Measurements from ENCODE around the gene ACOXL.

ACOXL gene

DNA sequence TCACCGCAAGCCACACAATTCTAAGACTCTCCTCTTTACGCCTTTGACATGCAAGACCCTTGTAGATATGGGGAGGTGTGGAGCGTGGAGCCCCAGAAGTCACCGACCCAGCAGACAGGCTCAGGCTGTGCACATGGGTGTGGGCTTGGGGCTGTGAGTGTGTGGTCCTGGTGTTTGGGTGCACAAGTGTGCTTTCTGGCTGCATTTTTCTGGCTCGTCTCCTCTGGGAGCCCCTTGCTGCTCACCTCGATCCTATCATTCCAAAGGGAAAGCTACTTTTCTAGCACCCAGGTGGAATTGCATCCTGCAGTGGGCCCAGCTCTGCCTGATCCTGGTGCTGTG, 143.0 kb downstream of the ACOXL start:
- no peak for DNase-seq (ENCODE audit: low spot score)

DNA sequence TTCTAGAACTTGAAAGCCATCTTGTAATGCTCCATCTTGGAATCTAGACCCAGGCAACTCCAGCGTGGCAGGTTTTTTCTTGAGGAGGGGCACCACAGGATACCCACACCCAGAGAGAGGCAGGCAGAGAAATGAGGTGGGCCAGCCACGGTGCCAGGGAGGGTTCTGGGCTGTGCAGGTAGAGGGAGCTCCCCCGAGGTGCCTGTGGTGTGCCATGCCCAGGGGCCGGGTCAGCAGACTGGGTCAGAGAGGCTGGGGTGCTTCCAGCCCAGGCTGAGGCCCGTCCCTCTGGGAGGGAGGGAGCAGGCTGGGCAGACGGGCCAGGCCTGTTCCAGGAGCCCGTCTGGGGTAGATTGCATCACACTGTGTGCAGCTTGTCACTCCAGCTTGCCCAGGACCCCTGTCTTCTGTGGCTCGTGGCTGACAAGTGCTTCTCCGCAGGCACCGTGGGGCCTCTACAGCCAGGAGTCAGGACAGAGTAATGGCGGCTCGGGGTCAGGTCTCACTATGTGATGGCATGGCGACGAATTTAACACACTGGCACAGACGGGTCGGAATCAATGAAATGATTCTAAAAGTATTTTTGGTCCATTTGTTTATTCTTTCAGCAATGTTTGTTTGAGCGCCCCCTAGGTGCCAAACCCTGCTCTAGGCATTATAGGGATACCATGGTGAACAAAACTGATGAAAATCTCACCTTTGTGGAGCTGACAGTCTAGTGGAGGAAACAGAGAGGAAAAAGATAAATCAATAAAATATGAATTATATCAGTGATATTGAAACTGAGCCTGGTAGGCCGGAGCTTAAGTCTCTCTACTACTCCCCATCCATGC, 144.0 kb downstream of the ACOXL start:
- DNase-seq (ENCODE audit: low spot score) = no peak

DNA sequence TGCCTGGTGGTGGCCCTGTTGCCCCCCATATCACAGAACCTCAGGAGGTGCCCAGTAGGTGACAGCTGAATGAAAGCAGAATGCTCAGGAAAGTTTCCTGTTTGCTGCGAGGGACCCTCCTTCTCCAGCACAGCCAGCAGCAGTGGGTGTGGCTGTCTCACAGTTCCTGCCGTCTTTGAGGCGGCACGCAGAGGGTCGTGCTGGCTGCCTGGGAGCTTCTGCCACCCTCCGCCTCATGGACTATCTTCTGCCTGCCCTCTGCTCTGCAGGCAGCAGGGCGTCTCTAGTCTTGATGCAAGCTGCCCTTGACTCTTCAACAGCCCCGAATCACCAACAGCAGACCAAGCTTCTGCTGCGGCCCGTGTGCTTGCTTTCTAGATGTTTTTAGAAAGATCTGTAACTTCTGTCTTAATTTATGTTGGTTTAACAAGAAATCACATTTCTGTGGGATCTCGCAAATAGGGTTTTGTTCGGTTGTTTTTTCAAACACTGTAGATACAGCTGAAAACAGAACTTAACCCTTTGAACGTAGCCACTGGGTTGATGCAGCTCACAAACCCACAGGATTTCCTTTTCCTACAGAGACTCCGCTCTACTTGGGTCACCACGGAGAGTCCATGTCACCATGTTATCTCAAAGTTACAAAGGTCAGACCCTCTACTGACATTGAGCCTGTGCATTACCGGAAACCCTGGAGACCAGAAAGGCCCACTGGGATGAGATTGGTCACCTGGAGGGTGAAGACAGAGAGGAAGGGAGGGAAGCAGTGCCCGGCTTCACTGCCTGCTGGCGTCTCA, 144.9 kb downstream of the ACOXL start:
- no peak for DNase-seq (ENCODE audit: low spot score)

DNA sequence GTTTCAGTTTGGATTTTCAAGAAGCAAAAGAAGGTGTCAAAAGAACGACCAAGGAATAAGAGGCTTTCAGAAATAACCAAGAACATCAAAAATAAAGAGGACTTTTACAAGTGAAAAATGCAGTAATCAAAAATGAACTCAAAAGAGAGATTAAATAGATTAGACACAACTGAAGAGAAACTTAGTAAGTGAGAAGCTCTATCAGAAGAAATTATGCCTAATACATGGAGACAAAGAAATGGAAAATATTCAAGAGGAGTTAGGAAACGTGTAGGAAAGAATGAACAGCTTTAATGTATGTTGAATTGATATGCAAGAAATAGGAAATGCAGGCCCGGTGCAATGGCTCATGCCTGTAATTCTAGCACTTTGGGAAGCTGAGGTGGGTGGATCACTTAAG, 145.8 kb downstream of the ACOXL start:
- no peak for DNase-seq (ENCODE audit: low spot score)

DNA sequence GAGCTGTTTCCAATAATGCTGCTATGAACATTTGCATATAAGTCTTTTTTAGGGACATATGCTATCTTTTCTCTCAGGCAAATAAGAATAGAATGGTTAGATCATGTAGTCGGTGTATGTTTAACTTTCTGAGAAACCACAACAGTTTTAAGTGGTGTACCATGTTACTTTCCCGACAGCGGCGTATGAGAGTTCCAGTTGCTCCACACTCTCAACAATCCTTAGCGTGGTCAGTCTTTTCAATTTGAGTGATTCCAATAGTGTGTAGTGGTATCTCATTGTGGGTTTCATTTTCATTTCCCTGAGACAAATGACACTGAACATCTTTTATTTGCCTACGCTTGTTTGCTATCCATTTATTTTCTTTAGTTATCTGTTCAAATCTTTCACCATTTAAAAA, 149.5 kb downstream of the ACOXL start:
- no peak for DNase-seq (ENCODE audit: low spot score)

DNA sequence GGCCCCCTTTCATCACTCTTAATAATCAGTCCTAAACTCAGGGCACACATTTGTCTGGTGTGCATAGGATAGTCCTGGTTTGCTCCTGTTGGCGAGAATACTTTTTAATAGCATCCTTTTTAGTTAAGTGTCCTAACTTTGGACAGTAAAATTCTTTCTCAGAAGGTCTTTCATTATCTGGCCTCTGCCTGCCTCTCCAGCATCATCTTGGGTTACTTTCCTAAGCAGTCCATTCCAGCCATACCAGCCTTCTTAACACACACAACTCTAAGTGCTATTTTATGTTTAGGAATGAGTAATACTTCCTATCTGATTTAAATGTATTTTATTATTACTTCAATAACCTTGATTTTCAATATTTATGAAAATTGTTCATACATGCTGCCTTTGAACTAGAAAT, 151.0 kb downstream of the ACOXL start:
- DNase-seq (ENCODE audit: low spot score) = no peak

DNA sequence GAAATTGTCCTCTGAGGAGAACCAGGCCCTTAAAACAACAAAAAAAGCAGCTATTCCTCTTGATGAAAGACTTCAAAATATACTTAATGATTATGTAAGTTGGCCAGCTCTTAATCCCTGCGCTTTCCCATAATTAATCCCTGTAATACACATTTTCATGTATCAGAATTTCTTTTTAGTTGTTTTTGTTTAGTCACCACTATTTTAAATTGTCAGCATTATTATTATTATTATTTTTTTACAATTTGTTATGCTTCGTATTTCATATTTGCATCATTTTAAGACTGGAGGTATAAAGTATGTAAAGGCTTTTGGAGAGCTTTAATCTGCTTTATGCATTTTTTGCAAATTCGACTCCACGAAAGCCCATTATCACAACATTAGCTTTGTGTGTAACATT, 152.9 kb downstream of the ACOXL start:
- no peak for DNase-seq (ENCODE audit: low spot score)

DNA sequence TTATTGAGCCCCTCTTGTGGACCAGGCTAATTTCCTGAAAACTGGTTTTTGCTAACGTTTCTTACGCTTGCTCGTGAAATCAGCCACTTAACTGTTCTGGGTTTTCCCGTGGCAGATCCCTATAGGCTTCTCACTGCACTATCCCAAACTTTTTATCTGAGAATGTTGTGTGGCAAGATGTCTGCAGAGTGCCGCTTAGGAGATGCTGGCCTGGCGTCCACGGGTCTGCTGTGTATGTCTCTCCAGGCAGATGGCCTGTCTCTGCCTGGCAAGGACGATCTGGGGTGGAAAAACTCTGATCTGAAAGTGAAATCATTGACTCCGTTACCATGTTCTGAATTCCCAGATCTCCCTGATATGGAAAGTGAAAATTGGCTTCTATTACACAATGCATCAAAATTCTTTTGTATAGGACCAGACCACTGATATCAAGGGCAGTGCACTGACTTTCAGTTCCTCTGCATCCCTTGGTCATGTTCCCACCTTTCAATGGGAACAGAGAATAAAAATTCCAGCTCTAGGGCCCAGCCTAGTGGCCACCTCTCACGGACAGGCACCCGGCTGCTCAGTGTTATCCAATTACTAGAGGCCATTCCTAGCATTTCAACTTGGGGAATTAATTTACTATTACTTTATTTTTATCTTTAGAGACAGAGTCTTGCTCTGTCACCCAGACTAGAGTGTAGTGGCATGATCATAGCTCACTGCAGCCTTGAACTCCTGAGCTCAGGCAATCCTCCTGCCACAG, 154.6 kb downstream of the ACOXL start:
- DNase-seq (ENCODE audit: low spot score) = no peak

DNA sequence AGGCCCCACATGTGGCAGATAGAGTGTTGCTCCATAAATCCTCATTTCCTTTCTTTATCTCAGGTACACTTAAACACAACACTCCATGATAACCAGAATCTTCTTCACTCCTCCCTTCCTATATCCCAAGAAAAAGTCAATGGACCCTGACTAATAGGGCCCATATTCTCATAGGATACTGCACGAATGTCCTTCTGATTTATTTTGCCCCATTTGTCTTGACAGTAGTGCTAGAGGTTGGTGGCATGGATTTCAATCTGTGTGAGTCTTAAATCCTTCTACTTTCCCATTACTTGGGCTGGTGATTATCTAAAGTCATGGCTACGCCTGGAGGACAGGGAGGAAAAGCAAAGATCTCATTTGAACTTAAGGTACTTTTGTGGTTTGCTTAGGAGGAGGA, 156.0 kb downstream of the ACOXL start:
- no peak for DNase-seq (ENCODE audit: low spot score)

DNA sequence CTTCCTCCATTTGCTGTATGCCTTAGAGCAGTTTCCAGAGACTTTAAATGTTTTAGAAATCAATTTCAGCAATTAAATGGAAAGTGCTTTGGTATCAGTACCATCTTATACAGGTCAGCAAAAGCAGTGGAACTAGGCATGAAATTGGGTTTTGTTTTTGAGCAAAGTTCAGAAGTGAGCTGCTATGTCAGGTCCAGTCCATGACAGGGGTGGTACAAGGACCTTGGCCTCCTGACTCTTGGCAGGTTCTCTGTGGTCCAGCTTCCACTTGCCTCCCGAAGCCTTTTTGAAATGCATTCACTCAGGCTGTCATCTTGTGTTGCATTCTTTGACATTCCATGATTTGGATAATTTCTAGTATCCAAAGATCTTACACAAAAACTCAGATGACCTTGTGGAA, 159.3 kb downstream of the ACOXL start:
- no peak for DNase-seq (ENCODE audit: low spot score)

DNA sequence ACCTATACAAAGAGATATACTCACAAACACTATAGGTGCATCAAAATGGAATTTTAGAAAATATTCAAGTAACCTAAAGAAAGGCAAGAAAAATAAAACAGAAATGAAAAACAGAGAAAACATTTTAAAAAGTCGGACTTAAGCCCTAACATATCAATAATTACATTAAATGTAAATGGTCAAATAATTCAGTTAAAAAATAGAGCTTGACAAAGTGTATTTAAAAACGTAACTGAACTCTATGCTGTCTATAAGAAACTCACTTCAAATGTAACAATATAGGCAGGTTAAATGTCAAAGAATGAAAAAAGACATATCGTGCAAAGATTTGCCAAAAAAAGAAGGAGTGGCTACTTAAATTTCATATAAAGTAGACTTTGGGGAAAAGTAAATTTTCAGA, 163.9 kb downstream of the ACOXL start:
- no peak for DNase-seq (ENCODE audit: low spot score)

DNA sequence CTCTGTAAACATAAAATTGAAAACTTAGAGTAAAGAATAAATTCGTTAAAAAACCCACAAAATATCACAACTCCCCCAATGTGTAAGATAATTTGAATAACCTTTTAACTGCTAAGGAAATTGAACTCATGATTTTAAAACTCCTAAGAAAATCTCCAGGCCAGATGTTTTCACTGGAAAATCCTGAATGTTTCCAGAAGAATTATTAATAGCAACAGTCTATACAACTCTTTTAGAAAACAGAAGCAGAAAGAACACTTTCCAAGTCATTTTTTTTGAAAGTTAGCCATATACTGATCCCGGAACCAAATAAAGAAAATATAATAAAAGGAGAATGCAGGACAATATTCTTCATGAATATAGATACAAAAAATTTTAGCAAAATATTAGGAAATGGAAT, 165.6 kb downstream of the ACOXL start:
- no peak for DNase-seq (ENCODE audit: low spot score)

DNA sequence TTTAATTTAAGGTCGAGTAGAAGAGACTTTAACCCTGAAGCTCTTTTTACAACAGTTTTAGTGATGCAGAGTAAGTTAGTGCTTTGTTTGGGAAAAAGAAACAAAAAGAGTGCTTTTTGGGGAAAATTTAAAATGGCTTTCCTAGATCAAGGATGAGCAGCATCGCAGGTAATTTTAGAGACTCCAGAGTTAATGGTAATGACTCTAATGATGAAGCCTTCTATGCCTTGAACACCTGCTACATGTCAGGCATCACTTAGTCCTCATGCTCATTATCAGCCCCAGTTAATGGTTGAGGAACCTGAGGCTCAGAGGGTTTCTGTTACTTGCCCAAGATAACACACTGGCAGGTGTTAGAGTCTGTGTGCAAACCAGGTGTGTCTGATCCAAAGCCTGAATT, 167.8 kb downstream of the ACOXL start:
- DNase-seq (ENCODE audit: low spot score) = no peak

DNA sequence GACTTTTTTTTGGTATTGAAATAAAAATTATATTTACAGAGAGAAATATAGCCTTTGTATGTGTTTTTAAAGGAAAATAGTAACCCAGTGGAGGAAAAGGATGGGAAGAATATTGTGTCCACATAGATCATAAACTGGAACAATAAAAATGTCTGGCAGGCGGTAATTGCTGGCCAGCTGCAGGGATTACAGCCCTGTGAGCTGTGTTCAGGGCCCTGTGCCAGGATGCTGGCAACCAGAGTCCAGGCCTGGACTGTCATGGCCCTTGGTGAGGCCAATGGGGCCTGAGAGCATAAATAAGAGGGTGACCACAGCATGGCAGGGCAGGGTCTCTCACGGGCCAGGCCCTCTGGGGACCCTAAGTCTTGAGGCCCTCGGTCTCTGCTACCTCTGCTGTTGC, 171.2 kb downstream of the ACOXL start:
- no peak for DNase-seq (ENCODE audit: low spot score)

DNA sequence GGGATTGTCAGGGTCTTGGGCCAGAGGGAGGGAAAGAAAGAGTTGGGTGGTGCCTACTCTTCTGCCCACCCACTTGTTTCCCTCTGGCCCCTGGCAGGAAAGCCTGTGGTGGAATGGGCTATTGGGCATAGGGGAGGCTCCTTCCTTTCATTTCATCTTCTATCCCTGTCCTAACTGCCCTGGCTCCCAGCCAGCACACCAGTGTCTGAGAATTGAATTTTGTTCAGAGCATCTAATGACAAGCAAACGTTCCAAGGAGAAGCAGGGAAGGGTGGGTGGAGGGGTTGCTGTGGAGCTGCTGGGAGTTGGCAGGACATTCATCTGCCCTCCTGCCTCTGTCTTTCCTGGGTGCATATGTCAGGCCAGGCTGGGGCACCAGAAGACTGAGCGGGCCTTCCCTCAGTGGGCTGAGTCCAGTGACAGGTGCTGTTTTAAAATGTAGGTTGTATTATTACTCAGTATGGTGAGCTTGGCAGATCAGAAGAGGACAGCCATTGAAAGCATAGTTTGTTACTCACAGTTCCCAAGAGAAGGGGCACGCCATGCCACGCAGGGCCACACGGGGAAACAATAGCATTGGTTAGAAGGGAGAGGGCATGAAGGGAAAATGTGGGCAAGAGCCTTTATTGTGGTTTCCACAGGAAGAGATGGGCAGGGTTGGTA, 171.9 kb downstream of the ACOXL start:
- no peak for DNase-seq (ENCODE audit: low spot score)

DNA sequence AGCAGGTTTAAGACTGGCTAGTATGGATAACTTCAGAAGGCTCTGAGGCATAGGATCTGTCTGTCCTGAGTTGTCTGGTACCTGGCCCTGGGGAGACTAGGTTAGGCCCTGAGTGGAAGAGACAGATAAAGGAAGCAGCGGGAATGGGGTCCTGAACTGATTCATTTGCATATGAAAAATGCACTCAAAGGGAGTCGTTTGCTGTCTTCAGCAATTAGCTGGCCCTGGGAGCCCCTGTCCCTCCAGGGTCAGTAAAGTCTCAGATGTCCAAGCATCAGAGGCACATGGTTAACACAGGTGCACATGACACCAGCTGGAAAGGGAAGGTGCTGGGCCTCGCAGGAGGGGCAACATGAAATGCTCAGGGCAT, 172.4 kb downstream of the ACOXL start:
- no peak for DNase-seq (ENCODE audit: low spot score)

DNA sequence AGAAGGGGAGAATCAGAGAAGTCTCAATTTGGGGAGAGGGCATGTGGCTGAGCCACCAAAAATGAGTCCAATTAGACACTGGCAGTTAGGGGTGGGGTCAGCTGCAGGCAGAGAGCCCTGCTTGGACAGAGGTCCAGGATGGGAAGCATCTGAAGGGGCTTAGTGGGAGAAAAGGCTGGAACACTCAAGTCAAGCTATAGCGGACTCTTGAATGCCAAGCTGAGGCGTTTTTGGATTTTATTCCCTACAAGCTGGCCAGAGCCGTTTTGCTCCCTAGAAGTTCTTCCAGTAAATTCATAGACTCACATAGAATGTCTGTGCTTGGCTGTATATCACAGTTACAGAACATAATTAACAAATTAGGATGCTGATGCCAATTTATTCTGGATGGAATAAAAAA, 172.8 kb downstream of the ACOXL start:
- no peak for DNase-seq (ENCODE audit: low spot score)

DNA sequence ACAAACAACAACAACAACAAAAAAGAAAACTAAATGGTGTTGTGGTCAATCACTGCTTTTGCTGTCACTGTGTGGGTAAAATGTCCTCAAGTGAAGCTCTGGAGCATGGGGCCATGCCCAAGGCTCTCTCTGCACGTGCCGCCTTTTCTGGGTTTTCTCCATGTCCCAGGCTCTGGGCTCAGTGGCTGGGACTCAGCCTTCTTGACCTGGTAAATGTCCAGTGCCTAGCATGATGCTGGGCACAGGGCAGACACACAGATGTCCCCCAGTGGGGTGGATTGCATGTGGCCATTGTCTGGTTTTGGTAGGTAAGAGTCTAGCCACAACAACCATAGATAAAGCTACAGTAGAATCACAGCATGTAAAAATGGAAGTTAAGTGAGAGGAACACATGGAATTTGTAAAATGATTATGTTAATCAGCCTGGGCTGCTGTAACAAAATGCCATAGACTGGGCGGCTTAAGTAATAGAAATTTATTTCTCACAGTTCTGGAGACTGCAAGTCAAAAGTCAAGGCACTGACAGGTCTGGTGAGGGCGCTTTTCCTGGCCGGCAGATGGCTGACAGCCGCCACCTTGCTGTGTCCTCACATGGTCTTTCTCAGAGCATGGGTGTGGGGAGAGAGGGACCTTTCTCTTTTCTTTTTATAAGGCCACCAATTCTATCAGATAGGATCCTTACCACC, 174.4 kb downstream of the ACOXL start:
- DNase-seq (ENCODE audit: low spot score) = no peak

DNA sequence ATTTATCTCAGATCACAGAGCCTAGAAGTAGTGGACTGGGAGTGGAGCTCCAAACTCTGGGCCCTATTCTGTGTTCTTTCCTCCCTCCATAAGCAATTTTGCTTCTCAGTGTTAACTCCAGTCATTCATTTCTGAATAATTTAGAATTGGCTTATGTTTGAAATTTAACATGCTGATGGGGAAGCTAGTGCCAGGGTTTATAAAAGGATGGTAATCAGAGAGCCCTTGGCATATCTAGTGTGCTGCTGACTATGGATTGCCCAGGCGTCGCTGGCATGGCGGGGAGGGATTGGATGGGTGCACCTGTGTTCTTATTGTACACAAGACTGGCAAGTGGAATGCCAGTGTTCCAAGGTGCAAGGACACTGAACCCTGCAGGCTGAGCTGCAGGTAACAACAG, 177.1 kb downstream of the ACOXL start:
- no peak for DNase-seq (ENCODE audit: low spot score)

DNA sequence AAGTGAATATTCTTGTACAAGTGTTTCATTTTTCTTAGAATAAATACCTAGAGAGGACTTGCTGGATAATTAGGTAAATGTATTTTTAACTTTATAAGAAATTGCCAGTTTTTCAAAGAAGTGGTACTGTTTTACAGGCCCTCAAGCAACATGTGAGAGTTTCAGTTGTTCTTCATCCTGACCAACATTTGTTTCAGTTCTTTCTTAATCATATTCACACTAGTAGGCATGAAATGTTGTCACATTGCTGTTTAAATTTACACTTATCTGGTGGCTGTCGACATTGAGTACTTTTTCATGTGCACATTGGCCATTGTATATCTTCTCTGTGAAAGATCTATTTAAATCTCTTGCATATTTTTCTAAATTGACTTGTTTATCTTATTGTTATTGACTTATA, 178.1 kb downstream of the ACOXL start:
- DNase-seq (ENCODE audit: low spot score) = no peak

DNA sequence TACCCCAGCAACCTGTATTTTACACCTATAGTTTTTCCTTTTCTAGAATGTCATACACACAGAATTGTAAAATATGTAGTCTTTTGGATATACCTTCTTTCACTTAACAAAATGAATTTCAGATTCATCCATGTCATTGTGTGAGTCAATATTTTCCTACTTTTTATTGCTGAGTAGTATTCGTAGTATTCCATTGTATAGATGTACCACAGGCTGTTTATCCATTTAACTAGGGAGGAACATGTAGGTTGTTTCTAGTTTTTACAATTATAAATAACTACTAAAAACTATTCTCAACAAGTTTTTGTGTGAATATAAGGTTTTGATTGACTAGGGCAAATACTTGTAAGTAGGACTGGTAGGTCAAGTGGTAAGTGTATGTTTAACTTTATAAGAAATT, 187.4 kb downstream of the ACOXL start:
- DNase-seq (ENCODE audit: low spot score) = no peak

DNA sequence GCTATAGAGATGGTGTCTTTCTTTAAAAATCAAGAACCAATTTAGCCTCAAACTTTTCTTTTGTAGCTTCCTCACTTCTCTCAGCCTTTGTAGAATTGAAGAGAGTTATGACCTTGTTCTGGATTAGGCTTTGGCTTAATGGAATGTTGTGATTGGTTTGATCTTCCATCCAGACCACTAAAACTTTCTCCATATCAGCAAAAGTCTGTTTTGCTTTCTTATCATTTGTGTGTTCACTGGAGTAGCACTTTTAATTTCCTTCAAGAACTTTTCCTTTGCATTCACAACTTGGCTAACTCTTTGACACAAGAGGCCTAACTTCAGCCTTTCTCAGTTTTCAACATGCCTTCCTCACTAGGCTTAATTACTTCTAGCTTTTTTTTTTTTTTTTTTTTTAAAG, 193.1 kb downstream of the ACOXL start:
- no peak for DNase-seq (ENCODE audit: low spot score)

Measured in RKO (cell line).